GM18511 (cell line): ENCODE data around the gene CDK14.
A peak's percentile ranks its signal among the peaks of the same experiment; 100 is the strongest.

Experiments
- ATAC-seq: cut with Tn5 transposase; IDR thresholded peaks from one replicate; pipeline ENCODE4 v1.9.1; 2021; ENCODE audit warnings: mild to moderate bottlenecking, moderate library complexity; ENCODE audit not compliant: unreplicated experiment

Gene CDK14

GRCh38 chr7:90834771-90835170 lies 238.7 kb downstream of the CDK14 start:
- ATAC-seq: no peak

GRCh38 chr7:90835861-90836260 lies 239.7 kb downstream of the CDK14 start:
- ATAC-seq: no peak

- ATAC-seq: no peak
Observed at GRCh38 chr7:90836937-90837336, 240.8 kb downstream of the CDK14 start.

- ATAC-seq: no peak
Observed at GRCh38 chr7:90838799-90839198, 242.7 kb downstream of the CDK14 start.

- no peak for ATAC-seq
Observed at GRCh38 chr7:90839316-90839715, 243.2 kb downstream of the CDK14 start.

- no peak for ATAC-seq
Observed at GRCh38 chr7:90839727-90840291, 243.7 kb downstream of the CDK14 start.

- ATAC-seq: peak; percentile 27
Observed at GRCh38 chr7:90841759-90842429, 245.8 kb downstream of the CDK14 start.

GRCh38 chr7:90842430-90842788 lies 246.3 kb downstream of the CDK14 start:
- peak; percentile 49 for ATAC-seq

- no peak for ATAC-seq
Observed at GRCh38 chr7:90843472-90843871, 247.4 kb downstream of the CDK14 start.

GRCh38 chr7:90844421-90844820 lies 248.3 kb downstream of the CDK14 start:
- no peak for ATAC-seq

- no peak for ATAC-seq
Observed at GRCh38 chr7:90846192-90846591, 250.1 kb downstream of the CDK14 start.

- no peak for ATAC-seq
Observed at GRCh38 chr7:90850066-90850465, 253.9 kb downstream of the CDK14 start.

- ATAC-seq: no peak
Observed at GRCh38 chr7:90850471-90850870, 254.3 kb downstream of the CDK14 start.

GRCh38 chr7:90853205-90853604 lies 257.1 kb downstream of the CDK14 start:
- peak; percentile 67 for ATAC-seq

GRCh38 chr7:90856351-90857070 lies 260.4 kb downstream of the CDK14 start:
- no peak for ATAC-seq

- no peak for ATAC-seq
Observed at GRCh38 chr7:90857603-90858002, 261.5 kb downstream of the CDK14 start.

- peak; percentile 66 for ATAC-seq
Observed at GRCh38 chr7:90858546-90858945, 262.4 kb downstream of the CDK14 start.

- ATAC-seq: no peak
Observed at GRCh38 chr7:90859521-90859920, 263.4 kb downstream of the CDK14 start.

GRCh38 chr7:90864088-90864487 lies 268.0 kb downstream of the CDK14 start:
- no peak for ATAC-seq

- no peak for ATAC-seq
Observed at GRCh38 chr7:90869335-90869734, 273.2 kb downstream of the CDK14 start.

- ATAC-seq: no peak
Observed at GRCh38 chr7:90876701-90877100, 280.6 kb downstream of the CDK14 start.

GRCh38 chr7:90877201-90877600 lies 281.1 kb downstream of the CDK14 start:
- peak; percentile 94 for ATAC-seq
